ENCODE results near the gene DUOXA2.

Gene DUOXA2

GRCh38 chr15:45161666-45162065, 47.5 kb downstream of the DUOXA2 start:
- TF ChIP-seq TEAD4 (IDR thresholded peaks at IDR 0.05) (no peak), TAF1 (IDR thresholded peaks at IDR 0.05; ENCODE audit: low read depth) (no peak), EGR1 (IDR thresholded peaks at IDR 0.05) (no peak), EP300 (IDR thresholded peaks at IDR 0.05; ENCODE audit: borderline replicate concordance) (no peak), YY1 (IDR thresholded peaks at IDR 0.05; ENCODE audit: low read depth) (no peak)

- TF ChIP-seq RAD21 (IDR thresholded peaks at IDR 0.05; ENCODE audit: low read depth) (peak; percentile 96), FOXM1 (IDR thresholded peaks at IDR 0.05; ENCODE audit: borderline replicate concordance, low read depth) (no peak), ZBTB7A (IDR thresholded peaks at IDR 0.05; ENCODE audit: low read depth) (0 out of 2 replicates have a peak, but pooled peaks have one; percentile 30), MAX (IDR thresholded peaks at IDR 0.05) (peak; percentile 19; the same call in 1 of the 2 replicates), TEAD4 (IDR thresholded peaks at IDR 0.05) (peak; percentile 79)
These were observed 48.8 kb downstream of the DUOXA2 start for GRCh38 chr15:45162771-45163507.

GRCh38 chr15:45163508-45163856, 49.4 kb downstream of the DUOXA2 start:
- no peak for TF ChIP-seq RAD21 (IDR thresholded peaks at IDR 0.05; ENCODE audit: low read depth)
- no peak for TF ChIP-seq CREB1 (IDR thresholded peaks at IDR 0.05; ENCODE audit: low read depth)
- TF ChIP-seq YY1 (IDR thresholded peaks at IDR 0.05; ENCODE audit: low read depth) = no peak
- TF ChIP-seq TAF1 (IDR thresholded peaks at IDR 0.05; ENCODE audit: low read depth) = no peak
- no peak for TF ChIP-seq TCF12 (IDR thresholded peaks at IDR 0.05; ENCODE audit: low read depth)
- TF ChIP-seq FOXM1 (IDR thresholded peaks at IDR 0.05; ENCODE audit: borderline replicate concordance, low read depth) = no peak
- TF ChIP-seq EP300 (IDR thresholded peaks at IDR 0.05; ENCODE audit: borderline replicate concordance) = no peak
- TF ChIP-seq USF1 (IDR thresholded peaks at IDR 0.05) = no peak
- no peak for TF ChIP-seq EGR1 (IDR thresholded peaks at IDR 0.05)
- TF ChIP-seq MAX (IDR thresholded peaks at IDR 0.05) = no peak
- TF ChIP-seq REST (IDR thresholded peaks at IDR 0.05; ENCODE audit: low read depth) = no peak
- TF ChIP-seq ZBTB7A (IDR thresholded peaks at IDR 0.05; ENCODE audit: low read depth) = no peak
- no peak for TF ChIP-seq CEBPB (IDR thresholded peaks at IDR 0.05)
- TF ChIP-seq NFIC (IDR thresholded peaks at IDR 0.05) = no peak

- TF ChIP-seq ZBTB7A (IDR thresholded peaks at IDR 0.05; ENCODE audit: low read depth) (no peak), CREB1 (IDR thresholded peaks at IDR 0.05; ENCODE audit: low read depth) (no peak)
These were observed 50.8 kb downstream of the DUOXA2 start for GRCh38 chr15:45164914-45165313.

GRCh38 chr15:45165536-45165935, 51.4 kb downstream of the DUOXA2 start:
- TF ChIP-seq REST (IDR thresholded peaks at IDR 0.05; ENCODE audit: low read depth) = no peak
- no peak for TF ChIP-seq YY1 (IDR thresholded peaks at IDR 0.05; ENCODE audit: low read depth)
- no peak for TF ChIP-seq TAF1 (IDR thresholded peaks at IDR 0.05; ENCODE audit: low read depth)
- no peak for TF ChIP-seq ZBTB7A (IDR thresholded peaks at IDR 0.05; ENCODE audit: low read depth)
- no peak for TF ChIP-seq CEBPB (IDR thresholded peaks at IDR 0.05)
- no peak for TF ChIP-seq USF1 (IDR thresholded peaks at IDR 0.05)
- TF ChIP-seq TEAD4 (IDR thresholded peaks at IDR 0.05) = no peak
- no peak for TF ChIP-seq RAD21 (IDR thresholded peaks at IDR 0.05; ENCODE audit: low read depth)

- TF ChIP-seq RAD21 (IDR thresholded peaks at IDR 0.05; ENCODE audit: low read depth) (peak; percentile 18; the same call in 1 of the 2 replicates), EP300 (IDR thresholded peaks at IDR 0.05; ENCODE audit: borderline replicate concordance) (no peak), TCF12 (IDR thresholded peaks at IDR 0.05; ENCODE audit: low read depth) (peak; percentile 28; the same call in 1 of the 2 replicates), YY1 (IDR thresholded peaks at IDR 0.05; ENCODE audit: low read depth) (peak; percentile 64; the same call in 1 of the 2 replicates), USF1 (IDR thresholded peaks at IDR 0.05) (no peak), NFIC (IDR thresholded peaks at IDR 0.05) (peak; percentile 55), FOXM1 (IDR thresholded peaks at IDR 0.05; ENCODE audit: borderline replicate concordance, low read depth) (no peak), EGR1 (IDR thresholded peaks at IDR 0.05) (no peak), ZBTB7A (IDR thresholded peaks at IDR 0.05; ENCODE audit: low read depth) (no peak), MAX (IDR thresholded peaks at IDR 0.05) (peak; percentile 78), TEAD4 (IDR thresholded peaks at IDR 0.05) (no peak), CREB1 (IDR thresholded peaks at IDR 0.05; ENCODE audit: low read depth) (no peak), CEBPB (IDR thresholded peaks at IDR 0.05) (no peak), TAF1 (IDR thresholded peaks at IDR 0.05; ENCODE audit: low read depth) (no peak)
These were observed 52.9 kb downstream of the DUOXA2 start for GRCh38 chr15:45166834-45167630.
